ENCODE results near the gene KCNIP1. TPM values are rescaled to one million over a fixed set of nuclear protein-coding genes. Genes with fewer than 3 reads are reported as not detected.

The KCNIP1 gene
- total and polyA plus RNA-seq, 9 of the 15 experiments (the other 6 are each of a cell fraction or from before 2014, with no cell fraction given), result not detected

- DNase-seq (ENCODE audit: extremely low read depth in 1 of 4, low spot score in 3 of 4) (no peak), FAIRE-seq (no peak), ATAC-seq (no peak)
- Histone ChIP-seq H2AFZ (ENCODE audit: low read depth, low read length) (no peak overlapping the region), H3K4me1 (replicated peaks in 1 of 2; ENCODE audit: control insufficient read depth in 2 of 2, insufficient read depth in 2 of 2, low read length in 2 of 2) (no peaks in the 10 kb centered on the region), H3K9ac (ENCODE audit: insufficient read depth in 1 of 2, low read depth in 2 of 2, low read length in 2 of 2) (no peak overlapping the region), H3K9me3 (replicated peaks; ENCODE audit: control insufficient read depth, insufficient read depth, low read depth, low read length) (no peaks in the 10 kb centered on the region), H3K27me3 (ENCODE audit: control insufficient read depth in 2 of 2, insufficient read depth in 2 of 2, low read length in 2 of 2) (peaks cover 0 to under 1% of the 10 kb centered on the region in 2 experiments; a peak in 2 of 5 replicates), H3K36me3 (ENCODE audit: control insufficient read depth, insufficient read depth, low read length) (no peaks in the 10 kb centered on the region), H3K4me2 (ENCODE audit: insufficient read depth, low read length) (no peak overlapping the region), H3K4me3 (no peak overlapping the region), H3K27ac (ENCODE audit: extremely low read depth, low read depth, low read length) (no peak overlapping the region), H3K9me1 (ENCODE audit: control insufficient read depth, insufficient read depth, low read length) (no peaks in the 10 kb centered on the region), H3K79me2 (ENCODE audit: control insufficient read depth, insufficient read depth, low read length) (no peaks in the 10 kb centered on the region), H4K20me1 (replicated peaks; ENCODE audit: control insufficient read depth, insufficient read depth, low read length) (no peaks in the 10 kb centered on the region; the same call in 1 of the 2 replicates)
- intact Hi-C loops (cut with micrococcal nuclease), result no loop called here
- ChIA-PET POLR2A (interaction anchor here (0.6 to 0.7 kb wide), 2 partner anchors 29 to 213 kb away, joined by 3 read pairs; partner anchors contain the start of gene KCNIP1), CTCF (ENCODE audit: low intra/inter-chr PET ratio) (no interaction called here)
- 1% methylated on average over 6 of the region's 6 CpGs for WGBS (ENCODE audit: insufficient coverage, low coverage, missing lambda C conversion rate)
- BruUV-seq (replicated peaks), result no TSS peak
- in situ Hi-C loops (cut with MboI), result no loop called here
- TF ChIP-seq ZNF740 (CRISPR knock-in tag; IDR thresholded peaks at IDR 0.05), result no peak
- no peak for TF ChIP-seq ZNF740 (tag; IDR thresholded peaks at IDR 0.05)
- no peak for TF ChIP-seq KDM2B (CRISPR knock-in tag; IDR thresholded peaks at IDR 0.05)
- no peak for TF ChIP-seq MITF (IDR thresholded peaks at IDR 0.05)
- no peak for TF ChIP-seq SREBF2 (CRISPR knock-in tag; IDR thresholded peaks at IDR 0.05)
- TF ChIP-seq KDM5B (IDR thresholded peaks at IDR 0.05; ENCODE audit: insufficient replicate concordance, low read depth, low read length), result no peak
- no peak for TF ChIP-seq ZNF407 (IDR thresholded peaks at IDR 0.05; ENCODE audit: low read depth)
- TF ChIP-seq ETS2 (tag; IDR thresholded peaks at IDR 0.05; ENCODE audit: borderline replicate concordance, poor library complexity, severe bottlenecking), result no peak
- TF ChIP-seq SMARCE1 (IDR thresholded peaks at IDR 0.05), result no peak
- TF ChIP-seq SNIP1 (IDR thresholded peaks at IDR 0.05; ENCODE audit: low read depth), result no peak
- no peak for TF ChIP-seq DACH1 (IDR thresholded peaks at IDR 0.05; ENCODE audit: partially characterized antibody)
- TF ChIP-seq ZNF75A (CRISPR knock-in tag; IDR thresholded peaks at IDR 0.05), result no peak
These were observed 28.4 kb upstream of the KCNIP1 start for GRCh38 chr5:170475294-170476000.
